HG03521 (cell line): ENCODE results near the gene RGS14.

Source experiments
- ATAC-seq: cut with Tn5 transposase; IDR thresholded peaks from one replicate; pipeline ENCODE4 v1.9.1; 2021; ENCODE audit warnings: mild to moderate bottlenecking, moderate library complexity; ENCODE audit not compliant: unreplicated experiment

Gene RGS14

GRCh38 chr5:177362610-177363507 lies 5.1 kb downstream of the RGS14 start:
- ATAC-seq, result no peak

- no peak for ATAC-seq
Observed at GRCh38 chr5:177363565-177363964, 5.8 kb downstream of the RGS14 start.

GRCh38 chr5:177364159-177364962 lies 6.6 kb downstream of the RGS14 start:
- no peak for ATAC-seq

GRCh38 chr5:177365845-177366527 lies 8.3 kb downstream of the RGS14 start:
- no peak for ATAC-seq

- ATAC-seq, result no peak
Observed at GRCh38 chr5:177366528-177367322, 9.0 kb downstream of the RGS14 start.

GRCh38 chr5:177367323-177367848 lies 9.7 kb downstream of the RGS14 start:
- ATAC-seq, result no peak

GRCh38 chr5:177367981-177368868 lies 10.5 kb downstream of the RGS14 start:
- ATAC-seq, result no peak

- no peak for ATAC-seq
Observed at GRCh38 chr5:177368869-177369644, 11.3 kb downstream of the RGS14 start.

GRCh38 chr5:177369645-177370440 lies 12.1 kb downstream of the RGS14 start:
- ATAC-seq, result no peak

- peak; percentile 76 for ATAC-seq
Observed at GRCh38 chr5:177370488-177371119, 12.9 kb downstream of the RGS14 start.

- ATAC-seq, result no peak
Observed at GRCh38 chr5:177371120-177372033, 13.7 kb downstream of the RGS14 start.

GRCh38 chr5:177372034-177372896 lies 14.5 kb downstream of the RGS14 start:
- ATAC-seq, result no peak

GRCh38 chr5:177372910-177373309 lies 15.2 kb downstream of the RGS14 start:
- ATAC-seq, result no peak

- ATAC-seq, result no peak
Observed at GRCh38 chr5:177373806-177374205, 16.1 kb downstream of the RGS14 start.

- no peak for ATAC-seq
Observed at GRCh38 chr5:177374211-177374610, 16.5 kb downstream of the RGS14 start.
